Measurements from ENCODE around the gene ZNF80. TPM values are rescaled to one million over a fixed set of nuclear protein-coding genes. Genes with fewer than 3 reads are reported as not detected.

The ZNF80 gene
- total RNA-seq, 6 experiments from 2014 or later, result not detected

GRCh38 chr3:114206342-114206741, 31.0 kb downstream of the ZNF80 start:
- Mint-ChIP-seq H3K27me3 (ENCODE audit: insufficient read depth) (peaks cover 15% of the 10 kb centered on the region), H3K4me1 (ENCODE audit: low read depth) (peaks cover 22% of the 10 kb centered on the region), H3K9me3 (no peaks in the 10 kb centered on the region), H3K36me3 (ENCODE audit: low read depth) (no peaks in the 10 kb centered on the region), H3K4me3 (no peak overlapping the region), H3K27ac (no peak overlapping the region)
- DNase-seq, result no peak
- no peak for TF ChIP-seq CTCF (IDR thresholded peaks at IDR 0.05)

- H3K4me1 Mint-ChIP-seq (ENCODE audit: low read depth), result peaks cover 22% of the 10 kb centered on the region
- DNase-seq, result no peak
- H3K9me3 Mint-ChIP-seq, result no peaks in the 10 kb centered on the region
- TF ChIP-seq CTCF (IDR thresholded peaks at IDR 0.05), result no peak
- H3K27ac Mint-ChIP-seq, result no peak overlapping the region
- no peaks in the 10 kb centered on the region for H3K36me3 Mint-ChIP-seq (ENCODE audit: low read depth)
- no peak overlapping the region for H3K4me3 Mint-ChIP-seq
- H3K27me3 Mint-ChIP-seq (ENCODE audit: insufficient read depth), result peaks cover 15% of the 10 kb centered on the region
Observed at GRCh38 chr3:114205541-114205940, 31.8 kb downstream of the ZNF80 start.

GRCh38 chr3:114194750-114195149, 42.6 kb downstream of the ZNF80 start:
- DNase-seq, result no peak
- no peaks in the 10 kb centered on the region for H3K9me3 Mint-ChIP-seq
- TF ChIP-seq CTCF (IDR thresholded peaks at IDR 0.05), result no peak
- no peak overlapping the region for H3K27ac Mint-ChIP-seq
- H3K36me3 Mint-ChIP-seq (ENCODE audit: low read depth), result no peaks in the 10 kb centered on the region
- no peak overlapping the region for H3K4me3 Mint-ChIP-seq
- peaks cover 9% of the 10 kb centered on the region for H3K27me3 Mint-ChIP-seq (ENCODE audit: insufficient read depth)
- H3K4me1 Mint-ChIP-seq (ENCODE audit: low read depth), result no peaks in the 10 kb centered on the region

- Mint-ChIP-seq H3K4me3 (no peak overlapping the region), H3K4me1 (ENCODE audit: low read depth) (no peaks in the 10 kb centered on the region), H3K27ac (no peak overlapping the region), H3K36me3 (ENCODE audit: low read depth) (no peaks in the 10 kb centered on the region), H3K27me3 (ENCODE audit: insufficient read depth) (peaks cover 7% of the 10 kb centered on the region), H3K9me3 (no peaks in the 10 kb centered on the region)
- no peak for DNase-seq
- TF ChIP-seq CTCF (IDR thresholded peaks at IDR 0.05), result no peak
Observed at GRCh38 chr3:114192136-114192535, 45.2 kb downstream of the ZNF80 start.

GRCh38 chr3:114186501-114186900, 50.9 kb downstream of the ZNF80 start:
- Mint-ChIP-seq H3K27me3 (ENCODE audit: insufficient read depth) (peaks cover 15% of the 10 kb centered on the region), H3K36me3 (ENCODE audit: low read depth) (no peaks in the 10 kb centered on the region), H3K4me3 (no peak overlapping the region), H3K9me3 (0 out of 2 replicates have a peak, but pooled peaks cover 5% of the 10 kb centered on the region), H3K4me1 (ENCODE audit: low read depth) (no peaks in the 10 kb centered on the region), H3K27ac (no peak overlapping the region)
- DNase-seq, result peak; percentile 0
- TF ChIP-seq CTCF (IDR thresholded peaks at IDR 0.05), result no peak

Other genes starting within 250 kb of the ZNF80 start
- gene CCDC191, start 181.1 kb downstream of the ZNF80 start, total RNA-seq (2021; fragmentation: NEBNext Ultra II Directional; extraction: Animal tissue kit (Norgen Biotek cat#: 25700)), result 1 to 10 TPM in 4 of 6 experiments, under 1 TPM in 2; 0.83 to 1.5 (median 1.2) TPM
- 10 to 100 TPM; 18.1 to 23.2 (median 22.0) TPM for gene QTRT2, start 180.8 kb downstream of the ZNF80 start, total RNA-seq (2021; fragmentation: NEBNext Ultra II Directional; extraction: Animal tissue kit (Norgen Biotek cat#: 25700))
- gene DRD3, start 58.5 kb downstream of the ZNF80 start, total RNA-seq (2021; fragmentation: NEBNext Ultra II Directional; extraction: Animal tissue kit (Norgen Biotek cat#: 25700)), result not detected
- not detected for gene TIGIT, start 56.5 kb upstream of the ZNF80 start, total RNA-seq (2021; fragmentation: NEBNext Ultra II Directional; extraction: Animal tissue kit (Norgen Biotek cat#: 25700))